Measurements from ENCODE around the gene ACADVL. TPM values are rescaled to one million over a fixed set of nuclear protein-coding genes. Genes with fewer than 3 reads are reported as not detected.
A peak's percentile ranks its signal among the peaks of the same experiment; 100 is the strongest.

The ACADVL gene
- total and polyA plus RNA-seq, 7 donors, result 211 to 587 (median 353) TPM

GRCh38 chr17:7259555-7259889 is 39.8 kb downstream of the ACADVL start:
- WGBS, 2 donors, result 19 to 76% methylated on average over 6 of the region's 6 CpGs
- Histone ChIP-seq H3K27ac (no peak overlapping the region), H3K36me3 (peaks cover 7 to 54% (median 31%) of the 10 kb centered on the region in 4 donors), H3K27me3 (peaks cover 28 to 44% (median 42%) of the 10 kb centered on the region in 3 donors), H3K9me3 (no peaks in the 10 kb centered on the region), H3K4me1 (peaks cover 0 to 34% (median 25%) of the 10 kb centered on the region in 4 donors), H3K4me3 (no peak overlapping the region)
- no peak for TF ChIP-seq POLR2AphosphoS5 (IDR thresholded peaks at IDR 0.05)
- no peak for TF ChIP-seq POLR2A (IDR thresholded peaks at IDR 0.05)
- TF ChIP-seq CTCF (IDR thresholded peaks at IDR 0.05), result no peak
- TF ChIP-seq EP300 (IDR thresholded peaks at IDR 0.05), result no peak
- DNase-seq, result no peak
- intact Hi-C loops (cut with DNase I), result loop anchor here (10.0 kb wide), 1 partner anchor 305 kb away; the partner anchor contains the start of gene SENP3

- peaks cover 28 to 51% (median 45%) of the 10 kb centered on the region in 3 donors for H3K27me3 ChIP-seq
- H3K4me1 ChIP-seq, result peaks cover 0 to 34% (median 25%) of the 10 kb centered on the region in 4 donors
- 20 to 68% methylated on average over 4 of the region's 4 CpGs for WGBS, 2 donors
- no peak overlapping the region for H3K4me3 ChIP-seq
- TF ChIP-seq POLR2AphosphoS5 (IDR thresholded peaks at IDR 0.05), result no peak
- TF ChIP-seq CTCF (IDR thresholded peaks at IDR 0.05), result no peak
- no peak for TF ChIP-seq POLR2A (IDR thresholded peaks at IDR 0.05)
- no peak for TF ChIP-seq EP300 (IDR thresholded peaks at IDR 0.05)
- no peak for DNase-seq
- H3K9me3 ChIP-seq, result no peaks in the 10 kb centered on the region
- intact Hi-C loops (cut with DNase I), result loop anchor here (5.0 kb wide), 2 partner anchors 42 to 82 kb away; no protein-coding TSS in a partner anchor
- no peak overlapping the region for H3K27ac ChIP-seq
- peaks cover 5 to 48% (median 25%) of the 10 kb centered on the region in 4 donors for H3K36me3 ChIP-seq
Observed at GRCh38 chr17:7260151-7260550, 40.4 kb downstream of the ACADVL start.

- Histone ChIP-seq H3K36me3 (peaks cover 5 to 41% (median 19%) of the 10 kb centered on the region in 4 donors), H3K27ac (peak overlapping the region in 3 of 4 donors; percentile 15 to 45 (median 18)), H3K9me3 (no peaks in the 10 kb centered on the region), H3K4me3 (peak overlapping the region; percentile 14 to 50 (median 36)), H3K4me1 (peaks cover 0 to 34% (median 25%) of the 10 kb centered on the region in 4 donors), H3K27me3 (peaks cover 28 to 55% (median 51%) of the 10 kb centered on the region in 3 donors)
- TF ChIP-seq CTCF (IDR thresholded peaks at IDR 0.05), result no peak
- peak in 1 of 4 donors; percentile 33 for TF ChIP-seq POLR2AphosphoS5 (IDR thresholded peaks at IDR 0.05)
- 3 to 9% methylated on average over 54 of the region's 54 CpGs for WGBS, 2 donors
- intact Hi-C loops (cut with DNase I), result loop anchor here (5.0 kb wide), 2 partner anchors 41 to 81 kb away; no protein-coding TSS in a partner anchor
- DNase-seq, result no peak
Observed at GRCh38 chr17:7260651-7261378, 41.1 kb downstream of the ACADVL start.

- 3 to 4% methylated on average over 71 of the region's 71 CpGs for WGBS, 2 donors
- Histone ChIP-seq H3K27me3 (peaks cover 28 to 59% (median 55%) of the 10 kb centered on the region in 3 donors), H3K4me3 (peak overlapping the region; percentile 14 to 50 (median 36)), H3K9me3 (no peaks in the 10 kb centered on the region), H3K27ac (peak overlapping the region in 3 of 4 donors; percentile 15 to 45 (median 18)), H3K36me3 (peaks cover 5 to 33% (median 17%) of the 10 kb centered on the region in 4 donors), H3K4me1 (peaks cover 0 to 34% (median 25%) of the 10 kb centered on the region in 4 donors)
- intact Hi-C loops (cut with DNase I), result loop anchor here (5.0 kb wide), 2 partner anchors 41 to 81 kb away; no protein-coding TSS in a partner anchor
- no peak for TF ChIP-seq CTCF (IDR thresholded peaks at IDR 0.05)
- no peak for TF ChIP-seq EP300 (IDR thresholded peaks at IDR 0.05)
- no peak for TF ChIP-seq POLR2AphosphoS5 (IDR thresholded peaks at IDR 0.05)
- no peak for TF ChIP-seq POLR2A (IDR thresholded peaks at IDR 0.05)
- DNase-seq, result no peak
Observed at GRCh38 chr17:7261379-7262191, 41.8 kb downstream of the ACADVL start.

Measured in sigmoid colon (tissue), 7 donors.